CD4-positive, alpha-beta T cell treated with Interleukin-4 for 4 hours (primary cell): ENCODE results near the gene SPTBN4.
A peak's percentile ranks its signal among the peaks of the same experiment; 100 is the strongest.
"Not testable (repeated sequence)": the region's sequence is repeated elsewhere in the genome, so short reads cannot be mapped to it uniquely, and the experiment has no call there.

ENCODE experiments used
- DNase-seq: peaks from one replicate; pipeline ENCODE4 v3.0.0-alpha.2; 2020

SPTBN4 gene

DNA sequence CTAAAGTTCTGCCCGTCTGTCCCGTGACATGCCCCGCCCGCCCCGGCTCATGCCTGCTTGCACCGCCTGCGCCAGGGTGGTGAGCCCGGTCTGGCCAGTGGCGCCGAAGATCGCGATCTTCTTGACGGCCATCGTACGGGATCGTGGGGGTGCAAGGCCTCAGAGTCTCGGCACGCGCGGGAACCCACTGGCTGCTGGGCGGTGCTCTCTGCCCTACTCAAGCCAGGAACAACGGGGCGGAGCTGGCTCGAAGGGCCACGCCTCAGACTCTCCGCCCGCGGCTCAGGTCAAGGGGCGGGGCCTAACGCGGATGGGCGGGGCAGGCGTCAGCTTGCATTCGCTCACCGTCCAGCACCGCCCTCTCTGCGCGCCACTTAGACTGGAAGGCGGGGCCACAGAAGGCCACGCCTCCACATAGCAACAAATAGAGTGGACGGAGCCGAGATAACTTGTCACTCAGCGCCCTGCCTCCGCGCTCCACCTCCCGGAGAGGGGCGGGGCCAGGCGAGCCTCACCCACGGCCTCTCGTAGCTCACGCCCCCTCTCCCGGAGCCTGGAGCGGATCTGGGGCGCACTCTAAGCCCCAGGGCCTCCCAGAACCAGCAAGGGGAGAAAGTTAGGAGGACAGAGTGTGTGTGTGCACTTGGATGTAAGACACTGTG lies 1.1 kb upstream of the SPTBN4 start, which contains the start of gene BLVRB:
TSS of gene BLVRB (minus strand) at position 189 of the 662 bp plus-strand sequence. CDS start at position 132, 57 bp downstream.
- peak; percentile 98 for DNase-seq

DNA sequence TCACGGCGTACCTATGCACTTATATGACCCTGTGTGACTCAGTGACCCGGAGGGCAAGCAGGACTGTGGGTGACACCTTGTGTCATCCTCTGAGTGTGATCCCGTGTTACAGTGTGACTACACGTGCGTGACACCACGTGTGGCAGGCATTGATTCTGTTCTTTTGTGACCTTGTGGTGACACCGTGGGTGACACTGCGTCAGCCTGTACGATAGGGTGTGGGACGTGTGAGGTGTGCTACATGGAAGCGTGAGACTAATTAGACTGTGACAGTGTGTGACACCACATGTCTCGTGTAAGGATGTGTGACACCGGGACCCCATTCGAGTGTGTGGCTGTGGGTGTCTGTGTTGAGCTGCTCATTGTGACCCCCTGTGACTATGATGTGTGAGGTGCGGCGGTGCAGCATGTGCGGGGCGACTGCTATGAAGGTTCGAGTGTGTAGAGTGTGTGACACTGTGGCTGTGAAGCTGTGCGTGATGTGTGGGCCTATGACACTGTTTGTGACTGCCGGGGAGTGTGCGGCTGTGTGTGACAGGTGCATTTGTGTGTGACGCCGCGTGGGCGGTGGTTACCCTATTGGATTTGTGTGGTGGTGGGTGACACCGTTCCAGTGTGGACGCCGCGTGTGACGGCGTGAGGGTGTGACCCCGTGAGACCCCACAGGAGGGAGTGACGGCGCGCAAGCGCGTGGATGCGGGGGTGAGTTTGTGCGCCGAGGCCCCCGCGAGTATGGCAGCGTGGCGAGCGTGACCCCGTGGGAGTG lies 399 bp upstream of the SPTBN4 start:
- DNase-seq = peak; percentile 93

- DNase-seq = no peak
Observed at GRCh38 chr19:40469011-40469410, 2.2 kb downstream of the SPTBN4 start.

DNA sequence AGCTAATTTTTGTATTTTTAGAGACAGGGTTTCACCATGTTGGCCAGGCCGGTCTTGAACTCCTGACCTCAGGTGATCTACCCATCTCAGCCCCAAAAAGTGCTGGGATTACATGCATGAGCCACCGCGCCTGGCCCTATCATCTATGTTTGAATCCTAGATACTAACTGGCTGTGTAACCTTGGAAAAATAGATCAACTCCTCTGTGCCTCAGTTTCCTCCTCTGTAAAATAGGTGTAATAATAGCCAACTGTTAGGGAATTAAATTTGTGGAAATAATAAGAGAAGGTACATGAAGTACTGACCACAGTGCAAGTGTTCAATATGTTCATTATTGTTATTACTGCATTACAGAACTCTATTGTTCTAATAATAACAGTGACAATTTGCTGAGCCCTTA lies 4.3 kb downstream of the SPTBN4 start:
- no peak for DNase-seq

DNA sequence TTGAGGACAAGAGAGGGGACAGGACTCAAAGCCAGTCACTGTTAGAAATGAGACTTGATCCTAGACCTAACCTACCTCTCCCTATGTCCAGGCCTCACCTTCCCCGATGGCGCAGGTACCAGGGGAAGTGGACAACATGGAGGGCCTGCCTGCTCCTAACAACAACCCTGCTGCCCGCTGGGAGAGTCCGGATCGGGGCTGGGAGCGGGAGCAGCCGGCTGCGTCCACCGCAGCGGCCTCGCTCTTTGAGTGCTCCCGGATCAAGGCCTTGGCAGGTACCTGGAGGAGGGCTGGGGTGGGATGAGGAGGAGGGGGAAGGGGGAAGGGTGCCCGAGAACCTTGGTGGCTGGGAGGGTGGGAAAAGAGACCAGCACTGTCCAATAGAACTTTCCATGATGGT lies 5.7 kb downstream of the SPTBN4 start:
- no peak for DNase-seq

DNA sequence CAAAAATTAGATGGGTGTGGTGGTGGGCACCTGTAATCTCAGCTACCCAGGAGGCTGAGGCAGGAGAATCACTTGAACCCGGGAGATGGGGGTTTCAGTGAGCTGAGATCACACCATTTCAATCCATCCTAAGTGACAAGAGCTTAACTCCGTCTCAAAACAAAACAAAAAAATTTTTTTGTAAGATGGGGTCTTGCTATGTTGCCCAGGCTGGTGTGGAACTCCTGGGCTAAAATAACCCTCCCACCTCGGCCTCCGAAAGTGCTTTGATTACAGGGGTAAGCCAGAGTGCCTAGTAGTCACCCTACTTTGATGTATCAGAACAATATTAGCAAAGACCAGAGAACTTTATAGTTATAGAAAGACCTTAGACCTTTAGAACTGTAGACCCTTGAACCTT lies 7.9 kb downstream of the SPTBN4 start:
- no peak for DNase-seq

- not testable (repeated sequence) for DNase-seq
Observed at GRCh38 chr19:40475878-40476644, 9.3 kb downstream of the SPTBN4 start.

GRCh38 chr19:40486017-40486416 lies 19.2 kb downstream of the SPTBN4 start:
- no peak for DNase-seq

- no peak for DNase-seq
Observed at GRCh38 chr19:40489882-40490230, 23.1 kb downstream of the SPTBN4 start.

DNA sequence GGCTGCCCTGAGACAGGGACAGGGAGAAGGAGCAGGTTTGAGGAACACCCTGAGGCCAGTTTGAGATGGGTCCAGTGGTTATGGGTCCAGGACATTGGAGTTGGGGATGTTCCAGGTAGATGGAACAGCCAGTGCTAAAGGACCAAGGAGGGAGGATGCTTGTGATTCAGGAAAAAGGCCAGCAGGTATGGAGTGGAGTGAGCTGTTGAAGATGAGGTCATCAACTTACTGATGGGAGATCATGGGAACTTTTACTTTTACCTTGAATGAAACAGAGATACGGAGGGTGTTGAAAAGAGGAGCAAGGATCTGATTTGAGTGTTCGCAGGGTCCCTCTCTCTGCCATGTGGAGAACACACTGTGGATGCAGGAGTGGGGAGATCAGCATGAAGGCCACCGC lies 25.5 kb downstream of the SPTBN4 start:
- DNase-seq = no peak

GRCh38 chr19:40493778-40494177 lies 27.0 kb downstream of the SPTBN4 start:
- DNase-seq = no peak

DNA sequence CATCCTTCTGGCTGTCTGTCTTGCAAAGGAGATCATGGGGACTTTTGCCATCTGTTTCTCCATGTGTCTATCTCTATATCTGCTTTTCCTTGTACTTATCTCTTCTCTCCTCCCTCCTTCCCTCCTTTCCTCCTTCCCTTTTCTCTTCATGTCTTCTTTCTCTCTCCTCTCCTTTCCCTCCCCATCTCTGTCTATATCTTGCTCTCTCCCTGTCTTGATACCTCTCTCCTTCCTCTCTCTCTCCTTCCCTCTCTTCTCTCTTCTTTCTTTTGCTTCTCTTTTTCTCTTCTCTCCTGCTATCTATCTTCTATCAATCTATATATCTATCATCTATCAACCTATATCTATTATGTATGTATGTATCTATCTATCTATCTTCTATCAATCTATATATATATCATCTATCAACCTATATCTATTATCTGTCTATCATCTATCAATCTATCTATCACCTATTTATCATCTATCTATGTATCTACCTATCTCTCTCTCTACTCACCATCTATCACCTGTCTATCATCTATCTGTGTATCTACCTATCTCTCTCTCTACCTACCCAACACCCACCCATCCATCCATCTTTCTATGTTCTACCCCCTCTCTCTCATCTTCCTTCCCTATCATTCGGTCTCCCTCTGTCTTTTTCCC lies 27.5 kb downstream of the SPTBN4 start:
- no peak for DNase-seq

DNA sequence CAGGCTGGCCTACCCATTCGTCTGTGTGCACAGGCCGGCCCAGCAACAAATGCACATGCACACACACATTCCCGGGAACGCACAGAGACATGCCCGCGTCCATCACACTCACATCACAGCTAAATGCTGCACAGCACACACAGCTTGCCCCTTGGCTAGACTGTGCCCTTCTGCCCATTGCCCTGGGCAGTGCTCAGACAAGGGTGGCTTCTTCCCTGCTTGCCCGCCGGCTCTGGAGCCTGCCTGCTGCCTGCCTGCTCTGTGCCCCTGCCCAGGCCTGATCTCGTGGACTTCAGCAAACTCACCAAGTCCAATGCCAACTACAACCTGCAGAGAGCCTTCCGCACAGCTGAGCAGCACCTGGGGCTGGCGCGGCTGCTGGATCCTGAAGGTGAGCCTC lies 30.4 kb downstream of the SPTBN4 start:
- DNase-seq = no peak

GRCh38 chr19:40499320-40499719 lies 32.5 kb downstream of the SPTBN4 start:
- no peak for DNase-seq

- not testable (repeated sequence) for DNase-seq
Observed at GRCh38 chr19:40500678-40501530, 34.1 kb downstream of the SPTBN4 start.

GRCh38 chr19:40501599-40501998 lies 34.8 kb downstream of the SPTBN4 start:
- no peak for DNase-seq

GRCh38 chr19:40502081-40502480 lies 35.3 kb downstream of the SPTBN4 start:
- DNase-seq = no peak

DNA sequence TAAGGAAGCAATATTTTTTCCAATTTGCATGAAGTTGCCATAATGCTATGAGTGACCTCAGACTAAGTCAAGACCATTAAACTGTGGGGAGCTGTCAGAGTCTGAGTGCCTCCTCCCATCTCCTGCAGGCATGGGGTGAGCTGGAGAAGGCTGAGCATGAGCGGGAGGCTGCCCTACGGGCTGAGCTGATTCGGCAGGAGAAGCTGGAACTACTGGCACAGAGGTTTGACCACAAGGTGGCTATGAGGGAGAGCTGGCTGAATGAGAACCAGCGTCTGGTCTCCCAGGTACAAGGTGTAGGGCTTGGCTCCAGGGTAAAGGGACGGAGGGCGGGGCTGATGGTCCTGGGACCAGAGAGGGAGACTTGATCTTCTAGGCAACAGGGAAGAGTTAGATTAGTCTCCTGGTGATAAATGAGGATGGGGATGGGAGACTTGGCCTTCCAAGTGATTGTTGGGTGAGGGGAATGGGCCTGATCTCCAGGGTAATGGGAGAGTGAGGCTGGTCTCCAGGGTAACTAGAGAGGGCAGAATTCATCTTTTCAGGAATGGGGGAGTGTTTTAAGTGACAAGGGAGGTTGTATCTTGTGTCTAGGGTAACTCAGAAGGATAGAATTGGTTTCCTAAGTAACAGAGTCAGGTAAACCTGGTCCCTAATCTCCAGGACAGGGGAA lies 36.0 kb downstream of the SPTBN4 start:
- DNase-seq = no peak

DNA sequence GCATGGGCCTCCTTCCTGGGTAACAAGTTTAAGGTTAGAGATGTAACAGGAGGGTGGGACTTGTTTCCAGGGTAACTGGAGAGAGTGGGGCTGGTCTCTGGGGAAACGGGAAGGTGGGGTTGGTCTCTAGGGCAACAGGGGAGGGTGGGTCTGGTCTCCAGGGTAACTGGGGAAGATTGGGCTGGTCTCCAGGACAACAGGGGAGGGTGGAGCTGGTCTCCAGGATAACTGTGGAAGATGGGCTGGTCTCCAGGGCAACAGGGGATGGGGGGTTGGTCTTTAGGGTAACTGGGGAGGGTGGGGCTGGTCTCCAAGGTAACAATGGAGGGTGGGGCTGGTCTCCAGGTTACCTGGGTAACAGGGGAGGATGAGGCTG lies 36.5 kb downstream of the SPTBN4 start:
- DNase-seq = no peak

DNA sequence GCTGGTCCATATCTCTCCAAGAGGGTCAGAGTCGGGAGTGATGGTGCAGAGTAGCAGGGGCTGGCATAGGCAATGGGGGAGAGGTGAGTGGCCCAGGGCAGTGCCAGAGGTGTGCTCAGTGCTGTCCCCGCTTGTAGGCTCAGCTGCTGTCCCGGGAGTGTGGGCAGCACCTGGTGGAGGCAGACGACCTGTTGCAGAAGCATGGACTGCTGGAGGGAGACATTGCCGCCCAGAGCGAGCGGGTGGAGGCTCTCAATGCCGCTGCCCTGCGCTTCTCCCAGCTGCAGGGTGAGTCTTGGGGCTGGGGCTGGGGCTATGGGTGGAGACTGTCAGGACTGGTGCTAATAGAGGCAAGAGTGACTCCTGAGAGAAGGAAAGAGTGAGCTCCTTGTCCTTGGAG lies 39.3 kb downstream of the SPTBN4 start:
- no peak for DNase-seq

GRCh38 chr19:40507892-40508291 lies 41.1 kb downstream of the SPTBN4 start:
- DNase-seq = no peak

DNA sequence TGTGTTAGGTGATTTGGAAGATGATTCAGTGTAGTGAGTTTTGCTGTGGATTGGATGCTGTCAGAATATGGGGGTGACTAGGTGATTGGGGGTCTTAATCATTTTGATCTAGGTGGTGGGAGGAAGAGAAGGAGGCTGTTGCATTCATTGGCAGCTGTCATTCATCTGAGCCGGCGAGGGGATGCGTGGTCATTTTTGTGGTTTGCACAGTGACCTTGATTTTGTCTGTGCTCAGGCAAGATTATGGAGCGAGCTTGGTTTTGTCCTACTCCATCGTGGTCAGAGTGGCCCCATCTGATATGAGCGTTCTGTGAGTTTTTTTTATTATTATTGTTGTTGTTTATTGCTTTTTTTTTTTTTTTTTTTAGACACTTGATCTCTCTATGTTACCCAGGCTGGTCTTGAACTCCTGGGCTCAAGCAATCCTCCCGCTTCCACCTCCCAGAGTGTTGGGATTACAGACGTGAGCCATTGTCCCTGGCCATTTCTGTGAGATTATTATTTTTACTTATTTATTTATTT lies 42.0 kb downstream of the SPTBN4 start:
- DNase-seq = no peak
